K562 (cell line): ENCODE results near the gene ARL11. TPM values are rescaled to one million over a fixed set of nuclear protein-coding genes. Genes with fewer than 3 reads are reported as not detected.

Source experiments
- ATAC-seq: fragments of 200-7000 bp; cut with Tn5 transposase; 3 replicates; pipeline ENCODE4 v1.9.1; 2020; ENCODE audit warnings: moderate library complexity
- BruUV-seq: library from RNA; stranded (reverse); fragments of 400-500 nt; replicated peaks from 2 replicates; lab custom pipeline; 2021; lab: Mats Ljungman, UMichigan
- CTCF ChIA-PET: fragments of 300-600 bp; formaldehyde crosslinking; extraction: SDS; loops from one replicate; lab custom pipeline; 2021; ENCODE audit warnings: low intra/inter-chr PET ratio; lab: Yijun Ruan, JAX
- POLR2A ChIA-PET: fragments of 300-600, 350-650 bp; sonication (Branson Sonifier 250); formaldehyde crosslinking; extraction: SDS; loops from one replicate; lab custom pipeline; 2021; ENCODE audit warnings: antibody characterized with exemption, inconsistent platforms; lab: Yijun Ruan, JAX
- DNase-seq, 4 experiments: peaks; one replicate each; pipeline versions ENCODE4 v3.0.0 to v3.0.0-alpha.2; 2011 to 2018; ENCODE audit warnings: low spot score in 3 of 4, mixed read lengths in 3 of 4; ENCODE audit errors: extremely low read depth in 1 of 4
- FAIRE-seq: peaks from 2 replicates; lab custom pipeline; 2011; peaks lifted over from hg19 to GRCh38; lab: Jason Lieb, UNC
- H2AFZ ChIP-seq: 2 replicates; pipeline ENCODE4 v1.6.0; 2011; ENCODE audit warnings: low read depth, low read length, control low read depth, inconsistent platforms
- H3K27ac ChIP-seq: fragments of 200-600 bp; 3 replicates; pipeline ENCODE4 v1.8.0; 2011; ENCODE audit warnings: low read depth, mild to moderate bottlenecking, control low read depth, inconsistent platforms, low read length, moderate library complexity, mixed read lengths; ENCODE audit errors: extremely low read depth
- H3K27me3 ChIP-seq, 2 experiments: fragments of 300-600 bp in 1 of 2; 2 replicates in 1 of 2; 3 replicates in 1 of 2; pipeline versions ENCODE4 v1.6.0 to v1.8.0; 2011; ENCODE audit warnings: inconsistent platforms in 2 of 2, low read length in 2 of 2, mild to moderate bottlenecking in 1 of 2, mixed read lengths in 1 of 2, moderate library complexity in 1 of 2; ENCODE audit not compliant: control insufficient read depth in 2 of 2, insufficient read depth in 2 of 2
- H3K36me3 ChIP-seq: fragments of 300-600 bp; 3 replicates; pipeline ENCODE4 v1.8.0; 2011; ENCODE audit warnings: mild to moderate bottlenecking, low read length, inconsistent platforms; ENCODE audit not compliant: control insufficient read depth, insufficient read depth
- H3K4me1 ChIP-seq, 2 experiments: fragments of 200-600 bp in 1 of 2; replicated peaks in 1 of 2; 2 replicates in 1 of 2; 3 replicates in 1 of 2; pipeline versions ENCODE4 v1.5.1 to v1.8.0; 2011; ENCODE audit warnings: inconsistent platforms in 2 of 2, low read length in 2 of 2, mild to moderate bottlenecking in 1 of 2, mixed read lengths in 1 of 2, moderate library complexity in 1 of 2; ENCODE audit not compliant: control insufficient read depth in 2 of 2, insufficient read depth in 2 of 2
- H3K4me2 ChIP-seq: 2 replicates; pipeline ENCODE4 v1.6.1; 2011; ENCODE audit warnings: low read length, control low read depth, inconsistent platforms, mixed read lengths; ENCODE audit not compliant: insufficient read depth
- H3K4me3 ChIP-seq: fragments of 200-600 bp; sonication (generic), shearing (Covaris generic); 2 replicates; pipeline ENCODE4 v1.5.1; 2016; ENCODE audit warnings: control low read depth, inconsistent platforms
- H3K79me2 ChIP-seq: fragments of 200-600 bp; 3 replicates; pipeline ENCODE4 v1.8.0; 2011; ENCODE audit warnings: low read length, inconsistent platforms; ENCODE audit not compliant: control insufficient read depth, insufficient read depth
- H3K9ac ChIP-seq, 2 experiments: 2 replicates each; pipeline versions ENCODE4 v1.6.0 to v1.6.1; 2011; ENCODE audit warnings: low read depth in 2 of 2, low read length in 2 of 2, control low read depth in 1 of 2, inconsistent platforms in 1 of 2, mild to moderate bottlenecking in 1 of 2, mixed read lengths in 1 of 2; ENCODE audit not compliant: insufficient read depth in 1 of 2
- H3K9me1 ChIP-seq: one replicate; pipeline ENCODE4 v1.6.0; 2011; ENCODE audit warnings: inconsistent platforms, mild to moderate bottlenecking, low read length, moderate library complexity; ENCODE audit not compliant: control insufficient read depth, insufficient read depth
- H3K9me3 ChIP-seq: replicated peaks from 2 replicates; pipeline ENCODE4 v1.5.1; 2011; ENCODE audit warnings: low read depth, low read length, inconsistent platforms; ENCODE audit not compliant: control insufficient read depth, insufficient read depth
- H4K20me1 ChIP-seq: replicated peaks from 2 replicates; pipeline ENCODE4 v1.6.1; 2011; ENCODE audit warnings: low read length, inconsistent platforms, mixed read lengths; ENCODE audit not compliant: control insufficient read depth, insufficient read depth
- ARID1B ChIP-seq: fragments of 450-650 bp; IDR thresholded peaks from 2 replicates; pipeline ENCODE4 v1.6.1; 2016; ENCODE audit warnings: antibody characterized with exemption, mild to moderate bottlenecking, inconsistent platforms
- CHD2 ChIP-seq: IDR thresholded peaks from 2 replicates; pipeline ENCODE4 v1.6.1; 2011; ENCODE audit warnings: low read depth, low read length
- DPF2 ChIP-seq: fragments of 450-650 bp; IDR thresholded peaks from 2 replicates; pipeline ENCODE4 v1.6.1; 2016
- SMARCA4 ChIP-seq: fragments of 450-650 bp; IDR thresholded peaks from 2 replicates; pipeline ENCODE4 v1.6.1; 2016
- SMARCE1 ChIP-seq: fragments of 450-650 bp; IDR thresholded peaks from 2 replicates; pipeline ENCODE4 v1.7.1; 2016; ENCODE audit warnings: mild to moderate bottlenecking
- SPI1 ChIP-seq: IDR thresholded peaks from 2 replicates; pipeline ENCODE4 v1.6.1; 2011; ENCODE audit warnings: low read depth, low read length, control low read depth, borderline replicate concordance
- TAL1 ChIP-seq: fragments of 450-650 bp; IDR thresholded peaks from 2 replicates; pipeline ENCODE4 v1.6.1; 2016; ENCODE audit warnings: mild to moderate bottlenecking
- TEAD4 ChIP-seq, 2 experiments: sonication (generic) in 1 of 2; formaldehyde crosslinking in 1 of 2; IDR thresholded peaks; 2 replicates each; pipeline versions ENCODE4 v1.6.1 to v1.8.0; 2012 to 2022; ENCODE audit warnings: borderline replicate concordance in 1 of 2, inconsistent platforms in 1 of 2, low read length in 1 of 2, mild to moderate bottlenecking in 1 of 2, missing genetic modification reagents in 1 of 2
- ZBTB12 ChIP-seq: fragments of 250-450 bp; sonication (Bioruptor Pico); IDR thresholded peaks from 2 replicates; pipeline ENCODE4 v1.4.0; 2020
- ZNF384 ChIP-seq: IDR thresholded peaks from 2 replicates; pipeline ENCODE4 v1.6.1; 2012; ENCODE audit warnings: low read depth, low read length, improper control_type of control experiment
- ZSCAN32 ChIP-seq: fragments of 450-650 bp; formaldehyde crosslinking; IDR thresholded peaks from 2 replicates; pipeline ENCODE4 v1.4.0; 2020; ENCODE audit warnings: mild to moderate bottlenecking, moderate library complexity
- WGBS: fragments of 100-300 bp; shearing (Covaris generic); methylation state at CpG from one replicate; pipeline ENCODE4 v1.1.6; 2016; ENCODE audit warnings: low coverage, mixed read lengths; ENCODE audit not compliant: insufficient coverage; ENCODE audit errors: missing lambda C conversion rate; 5-methylcytosine and 5-hydroxymethylcytosine counted together
- in situ Hi-C: fragments of 300-500 bp; cut with MboI; formaldehyde crosslinking; loops from 4 replicates; pipeline ENCODE4 v1.15.0; 2018; ENCODE audit warnings: inconsistent platforms, mixed read lengths
- intact Hi-C: fragments of 100-400 bp; cut with micrococcal nuclease; formaldehyde crosslinking; loops from 2 replicates; pipeline ENCODE4 v1.14.2; 2022
- polyA plus RNA-seq, 8 experiments: library from polyadenylated mRNA; depleted of rRNA in 4 of 8; stranded (reverse) in 5 of 8; unstranded in 3 of 8; fragments of >200 nt; fragmentation: Nextera tagmentation in 2 of 8; fragmentation: Illumina TruSeq in 1 of 8; extraction: Ambion mirVana in 2 of 8; extraction: Trizol in 1 of 8; gene quantifications; 2 replicates each; pipeline versions ENCODE4 v1.2.1 to v1.2.3, GENCODE V29; 2011 to 2014; ENCODE audit warnings: inconsistent platforms in 1 of 8, missing spikeins in 1 of 8
- total RNA-seq, 7 experiments: library from RNA; depleted of rRNA in 6 of 7; stranded (reverse); fragments of >200 nt in 6 of 7; fragmentation: Illumina TruSeq in 2 of 7; extraction: Trizol in 2 of 7; gene quantifications; 2 replicates each; pipeline versions ENCODE4 v1.2.1 to v1.2.3, GENCODE V29; 2011 to 2021; ENCODE audit warnings: low replicate concordance in 1 of 7
- TF ChIP-seq, protein P1 (sequence below), 2 experiments: fragments of 450-650 bp; IDR thresholded peaks; 2 replicates each; pipeline ENCODE4 v1.6.1; 2016

Gene ARL11
- total and polyA plus RNA-seq, 9 of the 15 experiments (the other 6 are each of a cell fraction or from before 2014, with no cell fraction given): 0.18 to 0.87 (median 0.45) TPM

- Histone ChIP-seq H3K9me3 (no peaks in the 10 kb centered on the region), H3K4me3 (no peak overlapping the region), H3K36me3 (no peaks in the 10 kb centered on the region), H3K4me2 (no peak overlapping the region; the same call in 1 of the 2 replicates), H4K20me1 (no peaks in the 10 kb centered on the region), H3K9me1 (no peaks in the 10 kb centered on the region), H3K4me1 (peaks cover 0 to 11% of the 10 kb centered on the region in 2 experiments; a peak in 3 of 5 replicates), H3K9ac (no peak overlapping the region), H3K79me2 (no peaks in the 10 kb centered on the region), H2AFZ (0 out of 2 replicates have a peak overlapping the region, but pooled peaks have one; percentile 14), H3K27me3 (no peaks in the 10 kb centered on the region), H3K27ac (no peak overlapping the region)
- 0 out of 2 replicates have a peak, but pooled peaks have one; percentile 30 for TF ChIP-seq ZNF384
- TF ChIP-seq SMARCE1: peak; percentile 54; the same call in 1 of the 2 replicates
- peak; percentile 88 for TF ChIP-seq SPI1
- no peak for TF ChIP-seq ZSCAN32
- TF ChIP-seq SMARCA4: peak; percentile 57
- TF ChIP-seq DPF2: peak; percentile 32; the same call in 1 of the 2 replicates
- TF ChIP-seq TAL1: peak; percentile 39
- TF ChIP-seq CHD2: no peak
- TF ChIP-seq ZBTB12: no peak
- 0 out of 2 replicates have a peak, but pooled peaks have one; percentile 35 for TF ChIP-seq TEAD4 (IDR thresholded peaks at IDR 0.05; ENCODE audit: low read length)
- no peak for TF ChIP-seq TEAD4 (CRISPR knock-in tag; IDR thresholded peaks at IDR 0.05; ENCODE audit: borderline replicate concordance)
- TF ChIP-seq ARID1B: peak; percentile 57
- TF ChIP-seq, protein P1, sequence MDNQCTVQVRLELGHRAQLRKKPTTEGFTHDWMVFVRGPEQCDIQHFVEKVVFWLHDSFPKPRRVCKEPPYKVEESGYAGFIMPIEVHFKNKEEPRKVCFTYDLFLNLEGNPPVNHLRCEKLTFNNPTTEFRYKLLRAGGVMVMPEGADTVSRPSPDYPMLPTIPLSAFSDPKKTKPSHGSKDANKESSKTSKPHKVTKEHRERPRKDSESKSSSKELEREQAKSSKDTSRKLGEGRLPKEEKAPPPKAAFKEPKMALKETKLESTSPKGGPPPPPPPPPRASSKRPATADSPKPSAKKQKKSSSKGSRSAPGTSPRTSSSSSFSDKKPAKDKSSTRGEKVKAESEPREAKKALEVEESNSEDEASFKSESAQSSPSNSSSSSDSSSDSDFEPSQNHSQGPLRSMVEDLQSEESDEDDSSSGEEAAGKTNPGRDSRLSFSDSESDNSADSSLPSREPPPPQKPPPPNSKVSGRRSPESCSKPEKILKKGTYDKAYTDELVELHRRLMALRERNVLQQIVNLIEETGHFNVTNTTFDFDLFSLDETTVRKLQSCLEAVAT (IDR thresholded peaks at IDR 0.05): peak in 1 of 2 experiments; percentile 40; a peak in 1 of 4 replicates
- intact Hi-C loops (no loop called here), in situ Hi-C loops (no loop called here)
- DNase-seq (no peak), ATAC-seq (peak; percentile 79), FAIRE-seq (no peak)
- ChIA-PET CTCF (no interaction called here), POLR2A (interaction anchor here (1.5 kb wide), 1 partner anchor 15 kb away, joined by 3 read pairs; the partner anchor contains the start of gene ARL11)
- BruUV-seq: no TSS peak
- 30% methylated on average over 12 of the region's 12 CpGs for WGBS
Measured at GRCh38 chr13:49643035-49643646, 14.8 kb downstream of the ARL11 start.
